KOPT-K1 (cell line): ENCODE data around the gene OR2S2.

Experiments
- H3K27ac ChIP-seq: fragments of 200-600 bp; sonication (generic); 2 replicates; pipeline ENCODE4 v1.5.1; 2016; ENCODE audit warnings: antibody characterized with exemption, mild to moderate bottlenecking, low read depth, low read length; ENCODE audit not compliant: poor library complexity, severe bottlenecking
- H3K36me3 ChIP-seq: fragments of 200-600 bp; sonication (generic); 2 replicates; pipeline ENCODE4 v1.5.1; 2017; ENCODE audit warnings: antibody characterized with exemption, mild to moderate bottlenecking, low read length, moderate library complexity; ENCODE audit not compliant: insufficient read depth
- H3K9me3 ChIP-seq: fragments of 200-600 bp; sonication (generic); 2 replicates; pipeline ENCODE4 v1.5.1; 2017; ENCODE audit warnings: antibody characterized with exemption, low read length, mild to moderate bottlenecking; ENCODE audit not compliant: insufficient read depth, poor library complexity, severe bottlenecking

Gene OR2S2

GRCh38 chr9:35910613-35911359 is 47.2 kb downstream of the OR2S2 start:
- Histone ChIP-seq H3K36me3 (no peaks in the 10 kb centered on the region), H3K27ac (peak overlapping the region; percentile 54)

GRCh38 chr9:35909687-35910612 is 48.0 kb downstream of the OR2S2 start:
- H3K27ac ChIP-seq = peak overlapping the region; percentile 54
- no peaks in the 10 kb centered on the region for H3K9me3 ChIP-seq

More at GRCh38 chr9:35910613-35911359, 47.2 kb downstream of the OR2S2 start:
- no peaks in the 10 kb centered on the region for H3K9me3 ChIP-seq

DNA sequence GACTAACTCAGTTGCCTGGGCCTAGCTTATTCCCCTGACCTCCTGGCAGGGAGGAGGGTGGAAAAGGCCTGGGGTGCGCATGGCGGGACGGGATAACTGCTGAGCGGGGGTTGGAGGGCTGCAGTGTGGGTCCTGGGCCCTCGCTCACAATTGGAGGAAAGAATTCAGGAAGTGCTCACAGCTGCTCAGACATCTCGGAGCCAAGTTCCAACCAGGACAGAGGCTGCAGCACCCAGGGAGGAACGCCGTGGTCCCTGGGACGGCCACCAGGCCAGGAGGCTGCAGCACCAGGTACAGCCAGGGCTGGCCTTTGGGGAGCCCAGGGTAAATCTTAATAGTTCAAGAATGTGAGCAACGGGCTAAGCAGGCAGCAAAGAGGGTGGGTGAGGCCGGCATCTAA is 48.7 kb downstream of the OR2S2 start, which contains the start of gene SPAAR:
TSS of gene SPAAR (plus strand) at position 217 of the 400 bp plus-strand sequence. CDS start 974 bp downstream, outside the sequence.
- Histone ChIP-seq H3K27ac (peak within 1 kb of the TSS; percentile 54), H3K9me3 (no peaks in the 10 kb centered on the region), H3K36me3 (no peaks in the 10 kb centered on the region)

More at GRCh38 chr9:35909687-35910612, 48.0 kb downstream of the OR2S2 start:
- no peaks in the 10 kb centered on the region for H3K36me3 ChIP-seq

GRCh38 chr9:35908504-35909125 is 49.3 kb downstream of the OR2S2 start:
- no peaks in the 10 kb centered on the region for H3K36me3 ChIP-seq
- no peak overlapping the region for H3K27ac ChIP-seq
- H3K9me3 ChIP-seq = no peaks in the 10 kb centered on the region

DNA sequence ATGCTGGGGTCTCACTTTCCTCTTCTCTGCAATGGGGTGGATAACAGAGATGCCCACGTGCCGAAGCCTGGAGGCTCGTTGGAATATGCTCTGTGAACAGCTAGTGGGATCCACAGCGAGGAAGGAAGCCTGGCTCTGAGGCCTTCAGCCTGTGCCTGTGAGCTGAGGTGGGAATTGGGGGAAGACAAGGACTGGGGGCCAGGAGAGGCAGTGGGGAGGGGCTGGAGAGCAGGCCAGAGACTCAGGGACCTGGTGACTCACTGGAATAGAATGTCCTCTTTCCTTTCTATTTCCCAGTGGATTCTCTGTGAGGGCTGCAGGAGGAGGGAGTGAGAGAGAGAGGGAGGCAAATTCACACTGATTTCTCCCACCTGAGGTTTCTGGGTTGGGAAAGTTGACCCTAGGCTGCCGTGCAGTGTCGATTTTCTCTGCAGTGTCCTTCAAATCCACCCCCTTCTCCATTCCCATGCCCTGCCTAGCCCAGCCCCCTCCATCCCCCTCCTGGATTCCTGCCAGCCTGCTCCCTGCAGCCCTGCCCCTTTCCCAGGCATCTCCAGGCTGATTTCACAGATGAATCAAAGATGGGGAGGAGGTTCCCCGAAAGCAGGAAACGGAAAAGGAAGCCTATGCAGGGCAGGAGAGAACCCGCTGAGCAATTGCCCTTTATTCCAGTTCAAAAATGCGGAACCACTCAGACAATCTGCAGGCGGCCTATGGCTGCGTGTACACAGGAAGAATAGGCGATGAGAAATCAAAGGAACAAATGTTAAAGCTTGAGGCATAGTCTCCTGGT is 50.0 kb downstream of the OR2S2 start:
- Histone ChIP-seq H3K9me3 (no peaks in the 10 kb centered on the region), H3K36me3 (no peaks in the 10 kb centered on the region), H3K27ac (no peak overlapping the region)
